ENCODE data around the gene SYCP2L.
"Not testable (repeated sequence)": the region's sequence is repeated elsewhere in the genome, so short reads cannot be mapped to it uniquely, and the experiment has no call there.

Gene SYCP2L

DNA sequence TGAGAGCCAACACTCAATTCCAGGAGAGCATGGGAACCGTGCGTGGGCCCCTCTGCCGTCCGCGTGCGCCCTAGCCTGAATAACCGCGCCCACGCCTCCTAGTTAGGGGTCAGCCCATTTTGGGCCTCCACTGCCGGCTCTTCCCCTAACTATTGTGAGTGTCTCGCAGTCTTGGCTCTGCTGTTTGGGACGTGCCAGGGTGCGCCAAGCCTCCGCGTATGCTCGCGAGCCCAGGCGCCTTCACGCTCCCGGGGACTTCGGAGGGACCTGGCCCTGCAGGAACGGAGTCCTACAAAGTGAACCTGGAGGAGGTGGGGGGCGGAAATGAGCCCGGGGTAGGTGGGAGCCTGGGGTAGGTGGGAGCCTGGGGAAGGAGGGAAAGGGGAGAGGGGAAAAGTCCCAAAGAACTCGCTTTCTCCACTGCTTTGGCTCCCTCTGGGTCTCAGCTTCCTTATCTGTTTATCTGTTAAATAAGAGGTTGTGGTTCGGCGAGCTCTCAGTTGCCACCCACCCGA, 4.1 kb upstream of the SYCP2L start:
- H3K9me3 ChIP-seq (ENCODE audit: control insufficient read depth, insufficient read depth, low read length) = no peaks in the 10 kb centered on the region
- TF ChIP-seq, protein P1, sequence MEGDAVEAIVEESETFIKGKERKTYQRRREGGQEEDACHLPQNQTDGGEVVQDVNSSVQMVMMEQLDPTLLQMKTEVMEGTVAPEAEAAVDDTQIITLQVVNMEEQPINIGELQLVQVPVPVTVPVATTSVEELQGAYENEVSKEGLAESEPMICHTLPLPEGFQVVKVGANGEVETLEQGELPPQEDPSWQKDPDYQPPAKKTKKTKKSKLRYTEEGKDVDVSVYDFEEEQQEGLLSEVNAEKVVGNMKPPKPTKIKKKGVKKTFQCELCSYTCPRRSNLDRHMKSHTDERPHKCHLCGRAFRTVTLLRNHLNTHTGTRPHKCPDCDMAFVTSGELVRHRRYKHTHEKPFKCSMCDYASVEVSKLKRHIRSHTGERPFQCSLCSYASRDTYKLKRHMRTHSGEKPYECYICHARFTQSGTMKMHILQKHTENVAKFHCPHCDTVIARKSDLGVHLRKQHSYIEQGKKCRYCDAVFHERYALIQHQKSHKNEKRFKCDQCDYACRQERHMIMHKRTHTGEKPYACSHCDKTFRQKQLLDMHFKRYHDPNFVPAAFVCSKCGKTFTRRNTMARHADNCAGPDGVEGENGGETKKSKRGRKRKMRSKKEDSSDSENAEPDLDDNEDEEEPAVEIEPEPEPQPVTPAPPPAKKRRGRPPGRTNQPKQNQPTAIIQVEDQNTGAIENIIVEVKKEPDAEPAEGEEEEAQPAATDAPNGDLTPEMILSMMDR (IDR thresholded peaks at IDR 0.05; ENCODE audit: low read depth, low read length, poor library complexity, severe bottlenecking) = no peak
- no peak for TF ChIP-seq EZH2phosphoT487 (IDR thresholded peaks at IDR 0.05; ENCODE audit: borderline replicate concordance, low read length)

DNA sequence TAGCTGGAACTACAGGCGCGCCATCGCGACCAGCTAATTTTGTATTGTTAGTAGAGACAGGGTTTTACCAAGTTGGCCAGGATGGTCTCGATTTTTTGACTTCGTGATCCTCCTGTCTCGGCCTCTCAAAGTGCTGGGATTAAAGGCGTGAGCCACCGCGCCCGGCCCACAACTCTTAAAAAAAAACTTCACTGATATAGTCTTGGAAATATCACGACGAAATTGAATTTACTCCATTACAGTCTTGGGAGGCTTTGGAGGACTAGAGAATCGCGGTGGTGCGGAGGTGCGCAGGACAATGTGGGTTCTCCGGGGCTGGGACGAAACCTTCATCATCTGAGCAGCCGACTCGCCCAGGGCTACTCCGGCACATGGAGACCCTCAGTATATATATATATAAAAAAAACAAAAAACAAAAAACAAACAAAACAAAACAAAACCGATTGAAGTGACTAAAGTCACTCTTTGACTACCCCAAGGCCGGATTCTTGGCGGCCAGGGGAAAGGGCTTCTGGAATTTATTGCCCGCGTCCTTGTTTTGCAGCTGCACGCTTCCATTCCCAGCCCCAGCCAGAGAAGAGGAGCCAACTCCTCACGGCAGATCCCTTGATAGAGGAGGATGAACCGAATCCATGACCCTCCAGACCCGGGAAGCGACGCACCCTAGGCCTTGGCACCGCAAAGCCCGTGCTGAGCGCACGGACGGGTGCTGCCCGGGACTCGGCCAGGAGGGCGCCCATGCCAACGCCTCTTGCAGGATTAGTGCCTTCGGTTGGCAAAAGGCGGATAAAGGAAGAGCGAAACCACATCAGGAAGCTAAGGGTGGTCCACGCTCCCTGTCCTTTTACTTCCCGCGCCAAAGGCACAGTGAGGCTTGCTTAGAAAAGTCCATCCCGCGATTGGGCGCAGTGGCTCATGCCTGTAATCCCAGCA, 3.3 kb upstream of the SYCP2L start:
- Histone ChIP-seq H3K4me3 (ENCODE audit: low read length) (no peak overlapping the region), H3K4me2 (ENCODE audit: low read length) (no peak overlapping the region), H3K79me2 (ENCODE audit: control insufficient read depth, low read length) (no peaks in the 10 kb centered on the region), H4K20me1 (ENCODE audit: control insufficient read depth, insufficient read depth, low read depth, low read length) (no peaks in the 10 kb centered on the region), H3K9me3 (ENCODE audit: control insufficient read depth, insufficient read depth, low read length) (no peaks in the 10 kb centered on the region), H3K27me3 (ENCODE audit: control insufficient read depth, low read length) (peaks cover 2% of the 10 kb centered on the region; the same call in 1 of the 2 replicates), H3K9me2 (replicated peaks; ENCODE audit: control insufficient read depth, low read length) (no peaks in the 10 kb centered on the region), H3K36me3 (ENCODE audit: control insufficient read depth, low read length) (no peaks in the 10 kb centered on the region), H3K27ac (ENCODE audit: low read depth, low read length) (no peak overlapping the region), H3F3A (ENCODE audit: control insufficient read depth, insufficient read depth) (no peaks in the 10 kb centered on the region), H3K4me1 (ENCODE audit: control insufficient read depth, low read length) (no peaks in the 10 kb centered on the region)
- no peak for TF ChIP-seq EZH2phosphoT487 (IDR thresholded peaks at IDR 0.05; ENCODE audit: borderline replicate concordance, low read length)
- TF ChIP-seq, protein P1 (IDR thresholded peaks at IDR 0.05; ENCODE audit: low read depth, low read length, poor library complexity, severe bottlenecking) = no peak

More for the DNA sequence above, 4.1 kb upstream of the SYCP2L start:
- peaks cover 2% of the 10 kb centered on the region; the same call in 1 of the 2 replicates for H3K27me3 ChIP-seq (ENCODE audit: control insufficient read depth, low read length)
- H3K27ac ChIP-seq (ENCODE audit: low read depth, low read length) = no peak overlapping the region
- no peaks in the 10 kb centered on the region for H3F3A ChIP-seq (ENCODE audit: control insufficient read depth, insufficient read depth)
- H3K4me1 ChIP-seq (ENCODE audit: control insufficient read depth, low read length) = no peaks in the 10 kb centered on the region
- no peaks in the 10 kb centered on the region for H3K9me2 ChIP-seq (replicated peaks; ENCODE audit: control insufficient read depth, low read length)
- no peak overlapping the region for H3K4me2 ChIP-seq (ENCODE audit: low read length)
- H3K4me3 ChIP-seq (ENCODE audit: low read length) = no peak overlapping the region
- no peaks in the 10 kb centered on the region for H4K20me1 ChIP-seq (ENCODE audit: control insufficient read depth, insufficient read depth, low read depth, low read length)
- H3K36me3 ChIP-seq (ENCODE audit: control insufficient read depth, low read length) = no peaks in the 10 kb centered on the region
- H3K79me2 ChIP-seq (ENCODE audit: control insufficient read depth, low read length) = no peaks in the 10 kb centered on the region

DNA sequence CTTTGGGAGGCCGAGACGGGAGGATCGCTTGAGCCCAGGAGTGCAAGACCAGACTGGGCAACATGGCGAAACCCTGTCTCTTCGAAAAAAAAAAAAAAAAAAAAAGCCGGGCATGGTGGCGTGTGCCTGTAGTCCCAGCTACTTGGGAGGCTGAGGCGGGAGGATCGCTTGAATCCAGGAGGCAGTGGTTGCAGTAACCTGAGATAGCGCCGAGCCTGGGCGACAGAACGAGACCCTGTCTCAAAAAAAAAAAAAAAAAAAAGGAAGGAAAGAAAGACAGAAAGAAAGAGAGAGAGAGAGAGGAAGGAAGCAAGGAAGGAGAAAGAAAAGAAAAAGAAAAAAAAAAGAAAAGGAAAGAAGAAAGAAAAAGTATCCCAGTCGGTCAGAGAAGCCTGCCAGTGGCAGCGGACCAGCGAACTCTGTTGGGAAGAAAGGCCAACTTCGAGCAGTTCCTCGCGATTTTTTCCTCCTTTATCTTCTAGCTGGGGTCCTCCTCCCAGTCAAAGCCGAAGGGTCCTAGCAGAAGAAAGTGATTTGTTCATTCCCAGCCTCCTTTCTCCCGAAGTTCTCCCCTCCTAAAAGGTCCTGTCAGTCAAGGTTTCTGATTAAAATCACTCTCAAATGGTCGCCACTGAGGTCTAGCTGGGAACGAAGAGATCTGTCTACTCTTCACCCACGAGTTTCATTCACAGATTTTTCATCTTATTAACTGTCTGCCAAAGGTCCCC, 2.4 kb upstream of the SYCP2L start:
- Histone ChIP-seq H3K9me2 (replicated peaks; ENCODE audit: control insufficient read depth, low read length) (no peaks in the 10 kb centered on the region), H3K4me2 (ENCODE audit: low read length) (no peak overlapping the region), H3K79me2 (ENCODE audit: control insufficient read depth, low read length) (no peaks in the 10 kb centered on the region), H3K9me3 (ENCODE audit: control insufficient read depth, insufficient read depth, low read length) (no peaks in the 10 kb centered on the region), H3K4me3 (ENCODE audit: low read length) (no peak overlapping the region), H4K20me1 (ENCODE audit: control insufficient read depth, insufficient read depth, low read depth, low read length) (no peaks in the 10 kb centered on the region), H3K27ac (ENCODE audit: low read depth, low read length) (no peak overlapping the region), H3K4me1 (ENCODE audit: control insufficient read depth, low read length) (peaks cover 5% of the 10 kb centered on the region), H3K36me3 (ENCODE audit: control insufficient read depth, low read length) (no peaks in the 10 kb centered on the region), H3K27me3 (ENCODE audit: control insufficient read depth, low read length) (peaks cover 2% of the 10 kb centered on the region; the same call in 1 of the 2 replicates), H3F3A (ENCODE audit: control insufficient read depth, insufficient read depth) (no peaks in the 10 kb centered on the region)
- TF ChIP-seq, protein P1 (IDR thresholded peaks at IDR 0.05; ENCODE audit: low read depth, low read length, poor library complexity, severe bottlenecking) = no peak
- TF ChIP-seq EZH2phosphoT487 (IDR thresholded peaks at IDR 0.05; ENCODE audit: borderline replicate concordance, low read length) = no peak

GRCh38 chr6:10886365-10886690, 524 bp upstream of the SYCP2L start:
- peaks cover 11% of the 10 kb centered on the region for H3K4me1 ChIP-seq (ENCODE audit: control insufficient read depth, low read length)
- not testable (repeated sequence) for H3K36me3 ChIP-seq (ENCODE audit: control insufficient read depth, low read length); H3K27ac ChIP-seq (ENCODE audit: low read depth, low read length); H3K27me3 ChIP-seq (ENCODE audit: control insufficient read depth, low read length); H3F3A ChIP-seq (ENCODE audit: control insufficient read depth, insufficient read depth); H3K79me2 ChIP-seq (ENCODE audit: control insufficient read depth, low read length); H3K9me3 ChIP-seq (ENCODE audit: control insufficient read depth, insufficient read depth, low read length); H3K9me2 ChIP-seq (replicated peaks; ENCODE audit: control insufficient read depth, low read length); H3K4me3 ChIP-seq (ENCODE audit: low read length); H3K4me2 ChIP-seq (ENCODE audit: low read length); H4K20me1 ChIP-seq (ENCODE audit: control insufficient read depth, insufficient read depth, low read depth, low read length)
